ENCODE data around the gene FARSB.

Gene FARSB

DNA sequence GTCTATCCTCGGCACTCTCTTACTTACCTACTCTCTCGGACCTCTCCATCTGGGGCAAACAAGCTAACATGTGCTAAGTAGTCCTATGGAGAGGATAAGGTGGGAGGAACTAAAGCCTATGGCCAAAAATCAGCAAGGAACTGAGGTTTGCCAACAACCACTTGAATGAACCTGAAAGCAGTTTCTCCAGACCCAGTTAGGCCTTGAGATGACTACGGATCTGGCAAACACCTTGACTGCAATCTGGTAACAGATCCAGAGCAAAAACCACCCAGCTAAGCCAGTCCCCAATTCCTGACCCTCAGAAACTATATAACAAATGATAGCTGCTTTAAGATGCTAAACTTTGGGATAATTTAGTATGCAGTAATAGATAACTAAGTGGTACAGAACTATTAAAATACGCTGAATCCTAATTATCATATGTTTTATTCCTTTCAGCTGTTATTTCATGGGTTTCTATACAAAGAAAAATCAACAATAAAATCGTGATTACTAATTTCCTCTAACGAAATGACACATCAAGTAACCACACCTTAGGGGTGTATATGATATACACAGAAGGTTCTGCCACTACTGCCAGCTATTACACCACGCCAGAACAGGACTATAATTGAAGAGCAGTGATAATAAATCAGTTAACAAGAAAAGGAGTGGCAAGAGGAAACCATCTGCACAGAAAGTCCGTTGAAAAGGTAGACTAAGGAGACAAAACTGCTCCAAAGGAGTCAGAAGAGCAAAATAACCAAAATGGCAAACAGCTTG is 3.2 kb downstream of the FARSB start:
- H3K9me3 ChIP-seq (ENCODE audit: insufficient read depth, low read depth, low read length) = no peaks in the 10 kb centered on the region
- H3K79me2 ChIP-seq (ENCODE audit: control insufficient read depth, insufficient read depth, low read length, poor library complexity) = peaks cover 8% of the 10 kb centered on the region
- no peaks in the 10 kb centered on the region for H3K27me3 ChIP-seq (ENCODE audit: insufficient read depth, low read length)
- DNase-seq = no peak
- H3K14ac ChIP-seq (ENCODE audit: low read length) = no peak overlapping the region
- H4K12ac ChIP-seq (ENCODE audit: low read depth, low read length) = no peak overlapping the region
- no peak overlapping the region for H2AFZ ChIP-seq (ENCODE audit: insufficient read depth, low read length, poor library complexity)
- H3K18ac ChIP-seq (ENCODE audit: low read length) = no peak overlapping the region
- H3K36me3 ChIP-seq (ENCODE audit: control insufficient read depth in 1 of 2, insufficient read depth in 2 of 2, low read length in 2 of 2) = peaks cover 2 to 3% of the 10 kb centered on the region in 2 experiments
- H3K9ac ChIP-seq (ENCODE audit: low read length) = no peak overlapping the region
- no peak overlapping the region for H2BK12ac ChIP-seq (ENCODE audit: low read length)
- no peak overlapping the region for H2BK120ac ChIP-seq (ENCODE audit: insufficient read depth, low read length, poor library complexity)
- no CpG with 5 or more reads among the region's 8 CpGs for WGBS (ENCODE audit: extremely low coverage, insufficient coverage, insufficient read length)
- H3K4me1 ChIP-seq (ENCODE audit: control insufficient read depth in 1 of 2, insufficient read depth in 2 of 2, low read length in 2 of 2) = peaks cover 2 to 3% of the 10 kb centered on the region in 2 experiments
- no peak overlapping the region for H4K91ac ChIP-seq (ENCODE audit: low read depth, low read length)
- H3K4ac ChIP-seq (ENCODE audit: low read depth, low read length) = no peak overlapping the region
- no peak overlapping the region for H3K4me2 ChIP-seq (ENCODE audit: low read length)
- H3K23ac ChIP-seq (ENCODE audit: low read length) = no peak overlapping the region
- peaks cover 7% of the 10 kb centered on the region for H3K79me1 ChIP-seq (ENCODE audit: low read length)
- no peak overlapping the region for H3K27ac ChIP-seq (ENCODE audit: low read depth, low read length)
- H2BK5ac ChIP-seq (ENCODE audit: low read depth, low read length, poor library complexity) = no peak overlapping the region
- H4K8ac ChIP-seq (ENCODE audit: low read depth, low read length) = no peak overlapping the region
- no peak overlapping the region for H2AK5ac ChIP-seq (ENCODE audit: low read length)
- H3K4me3 ChIP-seq (ENCODE audit: low read depth, low read length) = no peak overlapping the region

DNA sequence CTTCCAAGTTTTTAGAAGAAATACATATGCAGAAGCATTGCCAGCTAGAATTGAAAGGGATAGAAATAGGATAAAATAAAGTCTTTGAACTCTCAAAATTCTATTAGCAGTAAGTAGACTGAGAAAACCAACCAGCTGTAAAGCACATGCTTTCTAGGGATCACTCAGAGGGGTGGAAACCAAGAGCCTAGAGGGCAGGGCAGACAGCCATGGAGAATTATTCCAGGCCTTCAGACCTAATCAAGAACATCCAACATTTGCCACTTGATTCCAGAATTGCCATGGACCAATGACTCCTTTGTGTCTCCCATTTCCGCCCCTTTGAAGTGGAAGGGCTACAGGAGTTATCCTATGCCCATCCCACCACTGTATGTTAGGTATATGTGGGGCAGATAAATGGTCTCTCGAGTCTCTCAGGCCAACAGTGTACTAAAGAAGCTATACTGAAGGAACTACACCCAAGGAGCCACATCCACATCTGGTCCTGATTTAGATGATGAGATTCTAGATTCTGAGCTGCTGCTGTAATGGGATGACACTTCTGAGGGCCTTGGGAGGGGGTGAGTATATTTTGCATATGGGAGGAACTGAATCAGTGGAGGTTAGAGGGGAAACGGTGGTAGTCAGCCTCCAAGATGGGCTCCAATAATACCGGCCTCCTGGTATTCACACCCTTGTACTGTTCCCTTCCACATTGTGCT is 4.0 kb downstream of the FARSB start:
- Histone ChIP-seq H3K36me3 (ENCODE audit: control insufficient read depth in 1 of 2, insufficient read depth in 2 of 2, low read length in 2 of 2) (peaks cover 5% of the 10 kb centered on the region in 2 experiments), H2BK12ac (ENCODE audit: low read length) (no peak overlapping the region), H2BK120ac (ENCODE audit: insufficient read depth, low read length, poor library complexity) (no peak overlapping the region), H3K79me1 (ENCODE audit: low read length) (peaks cover 7% of the 10 kb centered on the region), H3K9ac (ENCODE audit: low read length) (no peak overlapping the region), H3K79me2 (ENCODE audit: control insufficient read depth, insufficient read depth, low read length, poor library complexity) (peaks cover 8% of the 10 kb centered on the region), H3K9me3 (ENCODE audit: insufficient read depth, low read depth, low read length) (no peaks in the 10 kb centered on the region), H3K4ac (ENCODE audit: low read depth, low read length) (no peak overlapping the region), H3K4me1 (ENCODE audit: control insufficient read depth in 1 of 2, insufficient read depth in 2 of 2, low read length in 2 of 2) (peaks cover 1% of the 10 kb centered on the region in 2 experiments), H4K12ac (ENCODE audit: low read depth, low read length) (no peak overlapping the region), H3K4me3 (ENCODE audit: low read depth, low read length) (no peak overlapping the region), H2AFZ (ENCODE audit: insufficient read depth, low read length, poor library complexity) (no peak overlapping the region), H3K27ac (ENCODE audit: low read depth, low read length) (no peak overlapping the region), H4K8ac (ENCODE audit: low read depth, low read length) (no peak overlapping the region), H3K14ac (ENCODE audit: low read length) (no peak overlapping the region), H3K27me3 (ENCODE audit: insufficient read depth, low read length) (no peaks in the 10 kb centered on the region), H3K18ac (ENCODE audit: low read length) (no peak overlapping the region), H3K4me2 (ENCODE audit: low read length) (no peak overlapping the region), H2BK5ac (ENCODE audit: low read depth, low read length, poor library complexity) (no peak overlapping the region), H3K23ac (ENCODE audit: low read length) (no peak overlapping the region), H4K91ac (ENCODE audit: low read depth, low read length) (no peak overlapping the region), H2AK5ac (ENCODE audit: low read length) (no peak overlapping the region)
- no peak for DNase-seq
- no CpG with 5 or more reads among the region's 4 CpGs for WGBS (ENCODE audit: extremely low coverage, insufficient coverage, insufficient read length)

DNA sequence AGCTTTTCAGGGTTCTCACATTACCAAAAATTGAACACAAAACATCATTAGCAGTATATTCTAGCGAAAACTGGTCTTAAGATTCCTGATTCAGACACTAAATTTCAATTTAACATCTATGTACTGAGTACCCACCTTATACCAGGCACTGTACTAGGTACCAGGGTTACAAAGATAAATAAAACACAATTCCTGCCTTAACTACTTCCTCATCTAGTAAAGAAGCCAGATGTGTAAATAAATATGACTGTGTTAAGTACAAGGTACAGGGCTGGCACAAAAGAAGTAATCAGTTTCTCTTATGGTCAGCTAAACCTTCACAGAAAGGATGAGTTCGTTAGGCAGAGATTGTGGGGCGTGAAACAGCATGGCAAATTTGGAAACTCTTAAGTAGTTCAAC is 6.1 kb downstream of the FARSB start:
- Histone ChIP-seq H2BK120ac (ENCODE audit: insufficient read depth, low read length, poor library complexity) (no peak overlapping the region), H4K91ac (ENCODE audit: low read depth, low read length) (no peak overlapping the region), H3K18ac (ENCODE audit: low read length) (no peak overlapping the region), H3K27ac (ENCODE audit: low read depth, low read length) (no peak overlapping the region), H2BK5ac (ENCODE audit: low read depth, low read length, poor library complexity) (no peak overlapping the region), H3K4me3 (ENCODE audit: low read depth, low read length) (no peak overlapping the region), H2BK12ac (ENCODE audit: low read length) (no peak overlapping the region), H3K4me2 (ENCODE audit: low read length) (no peak overlapping the region), H4K12ac (ENCODE audit: low read depth, low read length) (no peak overlapping the region), H3K79me2 (ENCODE audit: control insufficient read depth, insufficient read depth, low read length, poor library complexity) (peaks cover 1% of the 10 kb centered on the region), H3K4ac (ENCODE audit: low read depth, low read length) (no peak overlapping the region), H3K9me3 (ENCODE audit: insufficient read depth, low read depth, low read length) (no peaks in the 10 kb centered on the region), H3K23ac (ENCODE audit: low read length) (no peak overlapping the region), H3K4me1 (ENCODE audit: control insufficient read depth in 1 of 2, insufficient read depth in 2 of 2, low read length in 2 of 2) (no peaks in the 10 kb centered on the region), H3K14ac (ENCODE audit: low read length) (no peak overlapping the region), H2AK5ac (ENCODE audit: low read length) (no peak overlapping the region), H4K8ac (ENCODE audit: low read depth, low read length) (no peak overlapping the region), H3K27me3 (ENCODE audit: insufficient read depth, low read length) (no peaks in the 10 kb centered on the region), H3K79me1 (ENCODE audit: low read length) (no peaks in the 10 kb centered on the region), H2AFZ (ENCODE audit: insufficient read depth, low read length, poor library complexity) (no peak overlapping the region), H3K9ac (ENCODE audit: low read length) (no peak overlapping the region), H3K36me3 (ENCODE audit: control insufficient read depth in 1 of 2, insufficient read depth in 2 of 2, low read length in 2 of 2) (peaks cover 5 to 6% of the 10 kb centered on the region in 2 experiments)
- no CpG with 5 or more reads among the region's 3 CpGs for WGBS (ENCODE audit: extremely low coverage, insufficient coverage, insufficient read length)
- DNase-seq = no peak

DNA sequence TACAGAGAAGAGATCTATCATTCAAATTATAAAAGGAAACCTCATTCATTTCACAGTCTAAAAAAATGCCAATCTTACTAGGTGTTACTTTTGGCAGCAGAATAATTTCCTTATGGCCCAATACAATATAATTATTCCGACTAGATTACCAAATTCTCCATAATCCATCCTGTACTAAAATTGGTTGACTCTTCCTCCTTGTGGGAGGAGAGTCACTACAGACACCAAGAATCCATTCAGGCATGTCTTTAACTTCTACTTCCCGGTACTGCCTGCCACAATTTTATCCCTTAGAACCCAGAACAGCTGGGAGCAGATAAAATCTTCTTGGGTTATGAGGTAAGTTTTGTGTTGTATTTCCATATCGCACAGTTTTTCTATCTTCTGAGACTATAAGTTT is 9.9 kb downstream of the FARSB start:
- Histone ChIP-seq H3K79me1 (ENCODE audit: low read length) (no peaks in the 10 kb centered on the region), H2BK120ac (ENCODE audit: insufficient read depth, low read length, poor library complexity) (no peak overlapping the region), H4K8ac (ENCODE audit: low read depth, low read length) (no peak overlapping the region)

More for the DNA sequence above, 9.9 kb downstream of the FARSB start:
- H3K79me2 ChIP-seq (ENCODE audit: control insufficient read depth, insufficient read depth, low read length, poor library complexity) = no peaks in the 10 kb centered on the region
- H3K23ac ChIP-seq (ENCODE audit: low read length) = no peak overlapping the region
- no peak for DNase-seq
- no peak overlapping the region for H3K4me3 ChIP-seq (ENCODE audit: low read depth, low read length)
- H2AFZ ChIP-seq (ENCODE audit: insufficient read depth, low read length, poor library complexity) = no peak overlapping the region
- H3K36me3 ChIP-seq (ENCODE audit: control insufficient read depth in 1 of 2, insufficient read depth in 2 of 2, low read length in 2 of 2) = peaks cover 5 to 8% of the 10 kb centered on the region in 2 experiments
- no peak overlapping the region for H2BK5ac ChIP-seq (ENCODE audit: low read depth, low read length, poor library complexity)
- no peak overlapping the region for H3K18ac ChIP-seq (ENCODE audit: low read length)
- H3K9ac ChIP-seq (ENCODE audit: low read length) = no peak overlapping the region
- no CpG with 5 or more reads among the region's 3 CpGs for WGBS (ENCODE audit: extremely low coverage, insufficient coverage, insufficient read length)
- H4K12ac ChIP-seq (ENCODE audit: low read depth, low read length) = no peak overlapping the region
- H3K27ac ChIP-seq (ENCODE audit: low read depth, low read length) = no peak overlapping the region
- no peaks in the 10 kb centered on the region for H3K9me3 ChIP-seq (ENCODE audit: insufficient read depth, low read depth, low read length)
- H3K4me2 ChIP-seq (ENCODE audit: low read length) = no peak overlapping the region
- no peak overlapping the region for H3K14ac ChIP-seq (ENCODE audit: low read length)
- no peak overlapping the region for H2BK12ac ChIP-seq (ENCODE audit: low read length)
- H3K27me3 ChIP-seq (ENCODE audit: insufficient read depth, low read length) = no peaks in the 10 kb centered on the region
- H3K4ac ChIP-seq (ENCODE audit: low read depth, low read length) = no peak overlapping the region
- no peak overlapping the region for H4K91ac ChIP-seq (ENCODE audit: low read depth, low read length)
- no peak overlapping the region for H2AK5ac ChIP-seq (ENCODE audit: low read length)
- no peaks in the 10 kb centered on the region for H3K4me1 ChIP-seq (ENCODE audit: control insufficient read depth in 1 of 2, insufficient read depth in 2 of 2, low read length in 2 of 2)

Measured in trophoblast cell (in vitro differentiated cells and primary cell).